ENCODE data around the gene PLTP. TPM values are rescaled to one million over a fixed set of nuclear protein-coding genes. Genes with fewer than 3 reads are reported as not detected.

The PLTP gene
- total RNA-seq, 1 donor from 2014 or later: 162 TPM

Other genes with a start within 250 kb of the PLTP start
- gene WFDC11, start 241.9 kb downstream of the PLTP start, total RNA-seq: not detected in 2 replicates
- gene WFDC13, start 210.1 kb downstream of the PLTP start, total RNA-seq: not detected in 2 replicates
- gene WFDC10B, start 207.1 kb downstream of the PLTP start, total RNA-seq: not detected in 2 replicates
- gene SPINT4, start 189.8 kb downstream of the PLTP start, total RNA-seq: not detected in 2 replicates
- 2.0 and 2.2 TPM in 2 replicates for gene WFDC3, start 120.3 kb downstream of the PLTP start, total RNA-seq
- 28.1 and 28.7 TPM in 2 replicates for gene DNTTIP1, start 120.2 kb downstream of the PLTP start, total RNA-seq
- gene UBE2C, start 99.5 kb downstream of the PLTP start, total RNA-seq: 6.2 and 12.3 TPM in 2 replicates
- gene TNNC2, start 84.8 kb downstream of the PLTP start, total RNA-seq: not detected in 2 replicates
- gene SNX21, start 78.4 kb downstream of the PLTP start, total RNA-seq: 13.3 and 14.2 TPM in 2 replicates
- gene ACOT8, start 54.8 kb downstream of the PLTP start, total RNA-seq: 22.0 and 22.6 TPM in 2 replicates
- 4.4 and 4.7 TPM in 2 replicates for gene ZSWIM3, start 54.5 kb downstream of the PLTP start, total RNA-seq
- gene ZSWIM1, start 30.9 kb downstream of the PLTP start, total RNA-seq: 9.0 and 9.6 TPM in 2 replicates
- 0.67 and 1.7 TPM in 2 replicates for gene SPATA25, start 24.5 kb downstream of the PLTP start, total RNA-seq
- 6.7 and 6.9 TPM in 2 replicates for gene NEURL2, start 20.9 kb downstream of the PLTP start, total RNA-seq
- 69.0 and 87.5 TPM in 2 replicates for gene CTSA, start 20.8 kb downstream of the PLTP start, total RNA-seq
- gene PCIF1, start 22.5 kb upstream of the PLTP start, total RNA-seq: 12.9 and 13.0 TPM in 2 replicates
- gene ZNF335, start 60.0 kb upstream of the PLTP start, total RNA-seq: 18.2 and 18.6 TPM in 2 replicates
- gene MMP9, start 96.8 kb upstream of the PLTP start, total RNA-seq: 12.0 and 18.7 TPM in 2 replicates
- 14.6 and 15.2 TPM in 2 replicates for gene SLC12A5, start 117.1 kb upstream of the PLTP start, total RNA-seq
- gene NCOA5, start 177.8 kb upstream of the PLTP start, total RNA-seq: 19.3 and 20.7 TPM in 2 replicates
- gene CD40, start 206.2 kb upstream of the PLTP start, total RNA-seq: 2.3 and 4.1 TPM in 2 replicates

All from astrocyte (in vitro differentiated cells and primary cell).